Thymus (tissue), 11 donors: ENCODE data around the gene PROK2. TPM values are rescaled to one million over a fixed set of nuclear protein-coding genes. Genes with fewer than 3 reads are reported as not detected.

Experiments used
- DNase-seq, 9 donors: peaks; one replicate each; pipeline ENCODE4 v3.0.0-alpha.2; 2013; ENCODE audit warnings: low spot score in 9 of 9, low read depth in 6 of 9, missing footprints in 1 of 9
- H3K27ac ChIP-seq, 2 donors: one replicate each; pipeline ENCODE4 v1.5.1; 2013; ENCODE audit warnings: control low read depth in 1 of 2, low read depth in 1 of 2, low read length in 1 of 2, mild to moderate bottlenecking in 1 of 2, moderate library complexity in 1 of 2
- H3K27me3 ChIP-seq, 2 donors: one replicate each; pipeline ENCODE4 v1.5.1; 2013; ENCODE audit warnings: low read length in 1 of 2; ENCODE audit not compliant: control insufficient read depth in 2 of 2, insufficient read depth in 1 of 2
- H3K36me3 ChIP-seq, 2 donors: one replicate each; pipeline ENCODE4 v1.5.1; 2013; ENCODE audit warnings: low read length in 1 of 2, mild to moderate bottlenecking in 1 of 2, moderate library complexity in 1 of 2; ENCODE audit not compliant: control insufficient read depth in 2 of 2, insufficient read depth in 2 of 2
- H3K4me1 ChIP-seq, 2 donors: one replicate each; pipeline ENCODE4 v1.5.1; 2013; ENCODE audit warnings: low read length in 2 of 2; ENCODE audit not compliant: control insufficient read depth in 2 of 2, insufficient read depth in 2 of 2
- H3K4me3 ChIP-seq, 2 donors: one replicate each; pipeline ENCODE4 v1.5.1; 2013; ENCODE audit warnings: low read length in 2 of 2, control low read depth in 1 of 2, mild to moderate bottlenecking in 1 of 2
- H3K9me3 ChIP-seq, 2 donors: one replicate each; pipeline ENCODE4 v1.5.1; 2013; ENCODE audit warnings: low read length in 1 of 2, mild to moderate bottlenecking in 1 of 2; ENCODE audit not compliant: control insufficient read depth in 2 of 2, insufficient read depth in 1 of 2
- WGBS: extraction: QIAGEN DNeasy Blood & Tissue Kit; methylation state at CpG from one replicate; pipeline ENCODE4 v1.1.7; 2013; 5-methylcytosine and 5-hydroxymethylcytosine counted together
- polyA plus RNA-seq: library from polyadenylated mRNA; stranded (reverse); fragments of 200-250 nt; gene quantifications from one replicate; pipeline ENCODE4 v1.2.3, GENCODE V29; 2013
- total RNA-seq: library from RNA; stranded (reverse); fragments of 120-200 nt; gene quantifications from one replicate; pipeline ENCODE4 v1.2.4, GENCODE V29; 2013
- donor health status: healthy.

PROK2 gene
- total and polyA plus RNA-seq, 2 donors, result 0.14 to 0.57 TPM

DNA sequence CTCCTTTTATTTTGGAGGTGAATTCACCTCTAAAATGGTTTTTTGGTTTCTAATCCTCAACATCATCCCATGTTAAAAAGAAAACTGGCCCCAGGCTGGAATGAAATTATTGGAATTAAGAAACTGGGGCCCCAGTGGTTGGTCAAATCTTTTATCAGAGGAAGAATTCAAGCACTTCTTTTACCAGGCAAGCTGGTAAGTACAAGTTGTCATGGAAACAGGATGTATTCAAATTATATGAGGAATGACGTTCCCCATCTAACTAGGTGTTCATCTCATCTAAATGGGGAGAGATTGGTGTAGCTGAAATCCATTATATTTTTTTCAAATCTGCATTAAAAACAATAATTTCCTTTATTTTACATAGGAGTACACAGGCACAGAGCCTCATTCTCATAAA lies 50.1 kb downstream of the PROK2 start:
- no peaks in the 10 kb centered on the region for H3K9me3 ChIP-seq
- peaks cover 1 to 6% of the 10 kb centered on the region in 2 donors for H3K4me1 ChIP-seq
- no peak for DNase-seq
- 88% methylated on average over 1 of the region's 1 CpG for WGBS
- H3K27ac ChIP-seq, result no peak overlapping the region
- no peaks in the 10 kb centered on the region for H3K36me3 ChIP-seq
- no peaks in the 10 kb centered on the region for H3K27me3 ChIP-seq
- no peak overlapping the region for H3K4me3 ChIP-seq

DNA sequence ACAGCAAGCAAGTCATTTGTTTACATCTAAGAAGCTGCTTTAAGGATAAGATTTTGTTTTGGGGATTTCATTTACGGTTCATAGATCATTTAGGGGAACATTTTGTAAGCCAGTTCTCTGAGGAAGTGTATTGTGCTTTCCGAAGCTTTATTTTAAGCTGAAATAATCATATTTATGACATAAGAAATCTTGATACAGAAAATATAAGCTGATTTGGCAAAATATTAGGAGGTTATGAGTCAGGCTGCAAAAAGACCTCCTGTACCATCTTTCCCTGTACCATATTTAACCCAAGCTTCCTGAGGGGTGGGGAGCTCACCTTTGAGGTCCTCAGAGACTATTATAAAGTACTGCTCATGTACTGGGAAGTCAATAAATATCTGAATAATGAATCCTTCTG lies 51.6 kb downstream of the PROK2 start:
- Histone ChIP-seq H3K27ac (no peak overlapping the region), H3K27me3 (no peaks in the 10 kb centered on the region)
- WGBS, result 98% methylated on average over 2 of the region's 2 CpGs

DNA sequence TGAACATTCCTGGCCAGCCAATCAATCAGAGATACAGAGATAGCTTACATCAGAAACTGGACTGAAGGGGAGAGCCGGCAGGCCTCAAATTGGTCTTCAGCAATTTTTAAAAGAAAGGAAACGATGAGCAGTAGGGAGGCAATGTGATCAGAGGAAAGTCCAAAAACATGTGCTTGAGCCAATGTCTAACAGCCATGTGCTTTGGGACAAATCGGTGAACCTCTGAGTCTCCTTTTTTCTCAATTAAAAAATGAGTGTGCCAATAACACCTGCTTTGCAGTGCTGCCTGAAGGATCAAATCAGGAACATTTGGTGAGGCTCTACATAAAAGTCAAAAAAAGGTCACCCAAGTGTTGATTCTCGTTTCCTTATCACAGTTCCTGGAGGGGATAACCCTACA lies 52.3 kb downstream of the PROK2 start:
- no peak for DNase-seq
- WGBS, result 97% methylated on average over 4 of the region's 4 CpGs
- H3K27ac ChIP-seq, result no peak overlapping the region
- H3K4me3 ChIP-seq, result no peak overlapping the region
- no peaks in the 10 kb centered on the region for H3K27me3 ChIP-seq
- peaks cover 10 to 22% of the 10 kb centered on the region in 2 donors for H3K4me1 ChIP-seq
- H3K9me3 ChIP-seq, result no peaks in the 10 kb centered on the region
- no peaks in the 10 kb centered on the region for H3K36me3 ChIP-seq

More for the DNA sequence above, 51.6 kb downstream of the PROK2 start:
- Histone ChIP-seq H3K4me1 (peaks cover 10 to 22% of the 10 kb centered on the region in 2 donors), H3K9me3 (no peaks in the 10 kb centered on the region), H3K36me3 (no peaks in the 10 kb centered on the region), H3K4me3 (no peak overlapping the region)
- no peak for DNase-seq

DNA sequence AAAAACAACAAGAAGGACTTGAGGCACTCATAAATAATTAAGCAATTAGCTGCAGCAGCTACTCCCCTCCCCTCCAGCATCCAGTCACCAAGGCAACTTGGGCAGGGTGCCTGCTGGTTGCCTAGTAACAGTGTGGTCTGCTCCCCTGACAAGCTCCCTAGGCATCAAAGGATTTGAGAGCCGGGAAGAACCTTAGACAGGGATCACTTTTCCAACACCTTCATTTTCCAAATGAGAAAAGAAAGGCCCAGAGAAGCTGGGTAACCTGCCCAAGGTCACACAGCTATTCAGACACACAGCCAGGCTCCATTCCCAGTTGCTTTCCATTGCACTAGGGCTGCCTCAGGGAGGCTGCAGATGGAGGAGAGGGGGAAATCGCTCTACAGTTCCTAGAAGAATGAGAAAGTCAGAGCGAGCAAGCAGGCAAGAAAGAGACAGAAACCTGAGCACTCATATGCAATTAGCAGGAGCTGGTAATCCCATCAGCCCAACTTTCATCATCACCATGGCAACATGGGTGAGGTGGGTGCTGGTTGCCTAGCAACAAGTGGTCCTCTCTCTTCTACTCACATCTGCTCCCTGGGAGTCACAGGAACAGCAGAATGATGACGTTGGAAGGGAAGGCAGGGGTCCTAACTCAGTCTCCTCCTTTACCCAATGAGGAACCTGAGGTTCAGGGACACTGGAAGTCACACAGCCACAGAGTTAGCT lies 56.2 kb downstream of the PROK2 start:
- peaks cover 17 to 41% of the 10 kb centered on the region in 2 donors for H3K4me1 ChIP-seq
- peak in 3 of 9 donors; percentile 46 to 66 (median 48) for DNase-seq
- H3K4me3 ChIP-seq, result no peak overlapping the region
- no peak overlapping the region for H3K27ac ChIP-seq
- H3K36me3 ChIP-seq, result no peaks in the 10 kb centered on the region
- peaks cover 0 to 21% of the 10 kb centered on the region in 2 donors for H3K27me3 ChIP-seq
- no peaks in the 10 kb centered on the region for H3K9me3 ChIP-seq
- 88% methylated on average over 4 of the region's 4 CpGs for WGBS

DNA sequence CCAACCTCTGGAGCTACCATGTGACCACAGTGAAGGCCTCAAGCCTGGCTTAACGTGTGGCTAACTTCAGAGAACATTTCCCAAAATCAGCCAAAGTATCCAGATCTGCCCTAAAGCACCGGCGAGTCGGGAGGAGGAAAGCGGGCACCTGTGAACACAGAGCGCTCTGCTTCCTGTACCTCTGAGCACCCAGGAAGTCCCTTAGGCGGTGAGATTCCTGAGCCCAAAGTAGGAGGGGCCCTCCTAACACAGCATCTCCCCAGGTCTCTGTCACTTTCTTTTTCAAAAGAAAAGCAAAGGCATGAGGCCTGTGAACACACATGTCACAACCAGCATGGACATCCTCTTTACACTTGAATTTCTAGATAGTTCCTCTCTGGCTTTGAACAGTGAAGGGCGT lies 58.8 kb downstream of the PROK2 start:
- WGBS, result 53% methylated on average over 8 of the region's 8 CpGs
- peak in 2 of 9 donors; percentile 41 to 55 for DNase-seq
- Histone ChIP-seq H3K4me3 (peak overlapping the region in 1 of 2 donors; percentile 85), H3K27ac (peak overlapping the region in 1 of 2 donors; percentile 18), H3K4me1 (peaks cover 29 to 53% of the 10 kb centered on the region in 2 donors), H3K9me3 (no peaks in the 10 kb centered on the region), H3K27me3 (peaks cover 0 to 29% of the 10 kb centered on the region in 2 donors), H3K36me3 (no peaks in the 10 kb centered on the region)

DNA sequence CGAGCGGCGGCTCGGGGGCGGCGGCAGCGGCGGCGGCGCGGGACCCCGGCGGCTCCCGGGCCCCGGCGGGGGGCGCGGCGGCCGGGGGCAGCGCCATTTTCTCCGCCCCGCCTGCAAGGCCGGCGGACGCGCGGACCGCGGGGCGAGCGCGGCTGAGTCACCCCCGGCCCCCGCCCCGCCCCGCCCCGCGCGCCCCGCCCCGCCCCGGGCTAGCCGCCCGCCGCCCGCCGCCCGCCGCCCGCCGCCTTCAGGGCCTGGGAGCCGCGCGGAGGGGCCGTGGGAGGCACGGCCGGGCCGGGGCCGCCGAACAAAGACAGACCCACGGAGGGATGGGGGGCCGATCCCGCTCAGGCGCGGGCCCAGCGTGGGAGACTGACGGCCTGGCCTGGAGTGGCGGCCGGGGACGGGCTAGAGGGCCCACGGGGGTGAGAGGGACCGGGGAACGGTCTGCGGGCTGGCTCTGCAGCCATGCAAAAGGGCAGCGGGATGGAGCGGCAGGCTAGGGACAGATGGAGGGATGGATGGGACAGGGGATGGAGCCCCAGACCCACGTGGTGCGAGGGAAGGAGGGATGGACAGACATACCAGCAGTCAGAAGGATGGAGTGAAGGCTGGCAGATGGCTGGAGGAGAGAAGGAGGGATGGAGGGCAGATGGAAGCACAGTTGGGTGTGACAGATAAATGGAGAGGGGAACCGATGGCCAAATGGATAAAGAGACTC lies 59.5 kb downstream of the PROK2 start, which contains the start of gene EIF4E3:
Gene EIF4E3, minus strand, starts transcription at position 132 of the 721 bp plus-strand sequence. Its CDS starts 35 bp downstream, at position 97.
- Histone ChIP-seq H3K4me1 (peaks cover 29 to 52% of the 10 kb centered on the region in 2 donors), H3K27me3 (peaks cover 0 to 29% of the 10 kb centered on the region in 2 donors), H3K27ac (peak within 1 kb of the TSS; percentile 18 to 82), H3K9me3 (no peaks in the 10 kb centered on the region), H3K36me3 (no peaks in the 10 kb centered on the region), H3K4me3 (peak within 1 kb of the TSS; percentile 51 to 85)
- no peak for DNase-seq
- 4% methylated on average over 73 of the region's 80 CpGs for WGBS

DNA sequence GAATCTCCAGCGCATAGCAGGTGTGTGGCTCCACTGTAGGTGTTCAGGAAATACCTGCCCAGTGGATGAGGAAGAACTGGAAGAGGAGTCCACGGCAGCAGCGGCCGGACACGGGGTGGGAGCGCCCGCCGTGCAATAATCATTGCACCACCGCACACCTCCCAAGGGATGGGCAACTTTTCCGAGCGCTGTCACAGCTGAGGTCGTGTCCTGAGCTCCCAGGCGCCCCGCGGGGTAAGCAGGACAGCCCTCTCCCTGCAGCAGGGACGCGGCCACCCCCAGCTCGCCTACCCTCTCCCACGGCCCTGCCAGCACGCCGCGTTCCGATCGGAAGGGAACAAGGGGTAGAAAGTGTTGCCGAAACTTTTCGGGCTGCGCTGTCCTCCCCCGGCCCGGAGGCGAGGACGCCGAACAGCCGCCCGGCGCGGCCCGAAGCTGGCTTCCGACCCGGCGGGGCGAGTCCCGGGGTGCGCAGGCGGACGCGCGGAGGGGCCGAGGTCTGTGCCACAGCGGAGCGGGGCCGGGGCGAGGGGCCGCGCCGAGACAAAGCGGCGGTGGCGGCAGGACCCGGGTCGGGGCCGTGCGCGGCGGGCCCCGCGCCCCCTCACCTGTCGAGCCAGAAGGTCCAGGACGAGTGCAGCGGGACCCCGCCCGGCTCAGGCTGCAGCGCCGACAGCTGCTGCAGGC lies 60.2 kb downstream of the PROK2 start:
- Histone ChIP-seq H3K27ac (peak overlapping the region in 1 of 2 donors; percentile 82), H3K27me3 (peaks cover 0 to 29% of the 10 kb centered on the region in 2 donors), H3K4me3 (peak overlapping the region; percentile 51 to 85), H3K36me3 (no peaks in the 10 kb centered on the region), H3K9me3 (no peaks in the 10 kb centered on the region), H3K4me1 (peaks cover 27 to 45% of the 10 kb centered on the region in 2 donors)
- under 1% methylated on average over 73 of the region's 73 CpGs for WGBS
- DNase-seq, result peak in 2 of 9 donors; percentile 25 to 36

DNA sequence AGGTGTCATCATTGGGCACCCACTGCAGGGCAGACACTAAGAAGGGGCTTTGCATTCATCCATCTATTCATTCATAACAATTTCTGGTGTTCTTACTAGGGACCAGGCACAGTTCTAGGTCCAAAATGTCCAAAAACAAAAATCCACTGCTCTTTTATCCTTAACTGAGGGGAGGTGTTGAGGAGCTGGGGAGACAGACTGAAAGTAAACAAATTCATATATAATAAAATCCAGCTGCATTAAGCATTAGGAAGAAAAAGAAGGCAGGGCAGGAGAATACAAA lies 60.8 kb downstream of the PROK2 start:
- no peak for DNase-seq
- H3K27me3 ChIP-seq, result peaks cover 0 to 29% of the 10 kb centered on the region in 2 donors
- H3K9me3 ChIP-seq, result no peaks in the 10 kb centered on the region
- H3K4me1 ChIP-seq, result peaks cover 21 to 39% of the 10 kb centered on the region in 2 donors
- peak overlapping the region in 1 of 2 donors; percentile 11 for H3K27ac ChIP-seq
- no peaks in the 10 kb centered on the region for H3K36me3 ChIP-seq
- peak overlapping the region; percentile 51 to 85 for H3K4me3 ChIP-seq
